Cardiac fibroblast (primary cell): ENCODE results near the gene ENTHD1.

ENCODE experiments used
- DNase-seq, 2 donors: peaks; one replicate each; pipeline versions ENCODE4 v3.0.0 to v3.0.0-alpha.2; 2010; ENCODE audit warnings: low read depth in 2 of 2
- H3K4me3 ChIP-seq, 2 donors: replicated peaks in 1 of 2; 1 replicate in 1 of 2; 2 replicates in 1 of 2; pipeline ENCODE4 v1.5.1; 2011; ENCODE audit warnings: low read depth in 2 of 2, low read length in 2 of 2, mild to moderate bottlenecking in 2 of 2, moderate library complexity in 1 of 2
- TF ChIP-seq, protein P1 (sequence below): IDR thresholded peaks from one replicate; pipeline ENCODE4 v1.5.1; 2011; ENCODE audit warnings: low read depth, mild to moderate bottlenecking, low read length, inconsistent platforms

The ENTHD1 gene

DNA sequence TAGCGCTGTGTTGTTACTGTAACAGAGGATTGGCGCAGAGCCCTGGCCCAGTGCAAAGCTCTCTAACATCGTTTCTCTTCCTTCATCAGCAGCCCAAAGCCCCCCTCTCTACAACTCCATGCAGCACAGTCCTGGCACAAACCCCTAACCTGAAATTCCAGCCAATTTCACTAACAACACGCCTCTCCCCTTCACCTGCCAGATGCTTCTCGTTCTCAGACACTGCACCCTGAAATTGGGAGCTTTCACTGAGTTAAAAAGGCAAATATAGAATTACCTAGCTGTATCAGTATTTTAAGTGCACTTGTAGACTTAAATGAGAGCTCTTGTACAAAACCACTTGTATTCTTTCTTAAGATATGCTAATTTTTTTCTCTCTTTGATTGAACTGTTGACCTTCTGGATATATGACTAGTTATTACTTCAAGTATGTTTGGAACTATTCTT, 23.7 kb upstream of the ENTHD1 start:
- TF ChIP-seq, protein P1, sequence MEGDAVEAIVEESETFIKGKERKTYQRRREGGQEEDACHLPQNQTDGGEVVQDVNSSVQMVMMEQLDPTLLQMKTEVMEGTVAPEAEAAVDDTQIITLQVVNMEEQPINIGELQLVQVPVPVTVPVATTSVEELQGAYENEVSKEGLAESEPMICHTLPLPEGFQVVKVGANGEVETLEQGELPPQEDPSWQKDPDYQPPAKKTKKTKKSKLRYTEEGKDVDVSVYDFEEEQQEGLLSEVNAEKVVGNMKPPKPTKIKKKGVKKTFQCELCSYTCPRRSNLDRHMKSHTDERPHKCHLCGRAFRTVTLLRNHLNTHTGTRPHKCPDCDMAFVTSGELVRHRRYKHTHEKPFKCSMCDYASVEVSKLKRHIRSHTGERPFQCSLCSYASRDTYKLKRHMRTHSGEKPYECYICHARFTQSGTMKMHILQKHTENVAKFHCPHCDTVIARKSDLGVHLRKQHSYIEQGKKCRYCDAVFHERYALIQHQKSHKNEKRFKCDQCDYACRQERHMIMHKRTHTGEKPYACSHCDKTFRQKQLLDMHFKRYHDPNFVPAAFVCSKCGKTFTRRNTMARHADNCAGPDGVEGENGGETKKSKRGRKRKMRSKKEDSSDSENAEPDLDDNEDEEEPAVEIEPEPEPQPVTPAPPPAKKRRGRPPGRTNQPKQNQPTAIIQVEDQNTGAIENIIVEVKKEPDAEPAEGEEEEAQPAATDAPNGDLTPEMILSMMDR, result no peak
- no peak for DNase-seq
- no peak overlapping the region for H3K4me3 ChIP-seq

DNA sequence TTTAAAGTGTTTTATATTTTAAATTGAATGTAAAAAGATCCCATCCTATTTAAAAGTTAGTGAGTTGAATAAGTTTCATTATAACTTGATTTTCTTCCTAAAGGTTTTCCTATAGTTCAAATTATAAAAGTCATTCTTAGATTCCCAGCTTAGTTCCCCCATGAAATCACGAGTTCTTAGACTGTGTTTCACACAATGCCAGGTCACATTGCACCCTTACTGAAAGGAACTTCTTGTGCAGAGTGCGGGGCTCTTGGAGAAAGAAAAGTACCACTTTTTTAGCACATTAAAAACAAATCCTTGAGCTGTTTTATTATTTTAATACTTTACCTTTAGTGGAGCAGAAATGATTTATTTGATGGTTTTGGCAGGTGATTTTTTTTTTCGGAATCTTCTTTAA, 22.9 kb upstream of the ENTHD1 start:
- TF ChIP-seq, protein P1, result no peak
- no peak for DNase-seq
- no peak overlapping the region for H3K4me3 ChIP-seq

DNA sequence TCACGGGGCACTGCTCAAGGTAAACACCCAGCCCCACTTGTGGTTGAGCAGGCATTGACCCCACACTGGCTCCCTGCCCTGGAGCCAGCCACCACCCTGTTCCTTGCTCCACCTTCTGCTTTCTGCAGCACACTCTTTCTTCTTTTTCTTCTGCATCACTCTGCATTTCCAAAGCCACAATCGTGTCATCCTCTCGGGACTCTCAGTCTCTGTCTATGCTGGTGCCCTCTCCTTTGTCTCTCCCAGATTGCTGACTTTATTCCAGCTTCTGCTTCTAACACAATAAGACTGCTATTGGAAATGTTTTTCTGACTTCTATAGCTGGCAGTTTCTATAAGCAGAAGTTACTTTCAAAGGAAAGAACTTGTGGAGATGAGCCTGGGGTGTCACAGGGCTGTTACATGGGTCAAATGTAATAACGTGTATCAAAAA, 21.8 kb upstream of the ENTHD1 start:
- TF ChIP-seq, protein P1, result no peak
- no peak for DNase-seq
- no peak overlapping the region for H3K4me3 ChIP-seq

DNA sequence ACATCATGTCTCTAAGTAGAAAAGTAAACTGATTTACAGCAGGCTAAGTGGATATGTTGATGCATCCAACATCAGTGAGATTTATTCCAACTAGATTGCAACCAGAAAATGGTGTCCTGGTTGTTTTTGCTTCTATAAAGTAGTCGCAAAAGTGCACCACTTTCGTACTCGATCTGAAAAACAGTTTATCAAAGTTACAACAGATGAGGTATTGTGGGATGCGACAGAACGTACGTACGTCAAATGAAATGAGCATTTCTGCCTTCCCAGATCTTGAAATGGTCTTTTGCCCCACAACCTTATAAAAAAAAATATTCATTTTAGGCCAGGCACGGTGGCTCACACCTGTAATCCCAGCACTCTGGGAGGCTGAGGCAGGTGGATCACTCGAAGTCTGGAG, 21.0 kb upstream of the ENTHD1 start:
- TF ChIP-seq, protein P1, result no peak
- DNase-seq, result no peak
- H3K4me3 ChIP-seq, result no peak overlapping the region

DNA sequence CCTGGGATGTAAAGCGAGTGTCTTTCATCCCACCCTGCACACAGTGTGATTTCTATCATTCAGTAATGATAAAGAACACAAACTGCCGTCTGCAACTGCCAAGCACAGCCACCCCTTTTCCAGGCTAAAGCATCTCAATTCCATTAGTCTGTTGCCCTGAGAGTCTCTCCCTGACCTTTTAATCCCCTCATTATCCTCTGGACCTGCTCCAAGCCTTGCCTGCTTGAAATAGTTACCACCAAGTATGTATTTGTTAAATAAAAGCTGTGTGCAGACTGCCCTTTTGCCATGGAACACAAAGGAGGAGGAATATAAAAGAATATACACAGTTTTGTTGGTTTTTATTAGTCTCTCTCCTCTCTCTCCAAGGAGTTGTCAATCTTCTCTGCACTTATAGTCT, 20.3 kb upstream of the ENTHD1 start:
- no peak overlapping the region for H3K4me3 ChIP-seq
- DNase-seq, result no peak
- TF ChIP-seq, protein P1, result no peak

DNA sequence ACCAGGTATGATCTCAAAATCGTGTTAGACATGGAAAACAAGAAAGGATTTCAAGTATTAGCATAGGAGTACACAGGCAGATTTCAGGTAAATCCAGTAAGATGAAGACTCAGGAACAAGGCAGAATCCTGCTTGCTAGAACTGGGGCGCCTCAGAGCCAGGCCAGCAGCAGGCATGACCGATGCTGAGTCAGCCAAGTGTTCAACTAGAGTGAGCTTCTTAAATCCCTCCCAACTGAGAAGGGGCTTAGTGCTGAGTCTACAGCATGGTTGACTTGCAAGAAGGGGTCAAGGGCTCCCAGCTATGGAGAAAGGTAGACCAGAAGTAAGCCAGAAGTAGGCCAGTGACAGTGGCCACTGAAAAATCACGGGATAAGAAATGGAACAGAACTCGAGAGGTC, 19.8 kb upstream of the ENTHD1 start:
- H3K4me3 ChIP-seq, result no peak overlapping the region
- TF ChIP-seq, protein P1, result no peak
- no peak for DNase-seq

DNA sequence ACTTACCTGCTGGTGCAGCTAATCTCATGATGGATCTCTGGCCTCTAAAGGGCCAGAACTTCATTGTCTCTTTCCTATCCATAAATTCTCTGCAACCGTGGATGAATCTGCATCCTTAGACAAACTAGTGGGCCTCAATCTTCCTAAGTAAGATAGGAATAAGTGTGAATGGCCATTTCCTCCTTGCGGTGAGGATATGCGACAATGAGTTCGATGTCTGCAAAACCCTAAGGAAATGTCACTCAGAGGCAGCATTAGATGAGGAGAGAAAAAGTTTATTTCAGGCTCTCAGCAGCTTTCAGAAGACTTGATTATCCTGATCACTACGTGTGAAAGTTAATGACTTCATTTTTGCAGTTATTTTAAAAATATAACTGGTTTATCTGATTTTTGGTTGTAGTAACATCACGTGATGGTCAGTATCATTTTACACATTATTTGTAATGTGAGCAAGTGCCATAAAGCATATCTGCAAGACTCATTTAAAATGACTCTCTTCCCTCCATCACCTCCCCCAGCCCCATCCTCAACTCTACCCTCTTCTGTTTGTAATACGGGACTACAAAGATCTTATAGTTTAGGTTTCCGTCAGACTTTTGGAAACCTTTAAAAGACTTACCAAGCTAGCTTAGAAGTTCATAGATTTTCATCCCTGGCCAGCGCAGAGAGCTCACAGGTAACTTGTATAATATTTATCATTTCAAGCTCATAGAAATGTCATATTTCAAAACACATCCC, 17.5 kb upstream of the ENTHD1 start:
- TF ChIP-seq, protein P1, result no peak
- H3K4me3 ChIP-seq, result no peak overlapping the region
- no peak for DNase-seq
